Measurements from ENCODE around the gene SEC22A.
A peak's percentile ranks its signal among the peaks of the same experiment; 100 is the strongest.
"Not testable (repeated sequence)": the region's sequence is repeated elsewhere in the genome, so short reads cannot be mapped to it uniquely, and the experiment has no call there.

Gene SEC22A

DNA sequence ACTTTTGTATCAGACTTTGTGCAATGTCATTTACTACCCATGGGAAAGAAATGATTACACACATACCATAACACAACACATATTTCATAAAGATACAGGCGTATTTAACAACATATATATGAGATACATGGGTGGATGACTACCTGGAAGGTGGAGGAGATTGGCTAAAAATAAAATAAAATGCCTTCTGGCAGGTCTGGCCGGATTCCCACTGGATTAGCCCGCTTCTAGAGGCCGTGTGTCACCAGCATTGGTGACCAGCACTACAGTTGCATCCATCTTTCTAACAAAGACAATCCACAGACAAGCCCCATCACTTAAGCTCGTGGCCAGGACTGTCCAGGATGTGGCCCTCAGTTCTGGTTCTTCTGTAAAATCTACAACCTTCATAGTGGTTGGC lies 21.0 kb upstream of the SEC22A start:
- DNase-seq (ENCODE audit: low spot score): no peak

DNA sequence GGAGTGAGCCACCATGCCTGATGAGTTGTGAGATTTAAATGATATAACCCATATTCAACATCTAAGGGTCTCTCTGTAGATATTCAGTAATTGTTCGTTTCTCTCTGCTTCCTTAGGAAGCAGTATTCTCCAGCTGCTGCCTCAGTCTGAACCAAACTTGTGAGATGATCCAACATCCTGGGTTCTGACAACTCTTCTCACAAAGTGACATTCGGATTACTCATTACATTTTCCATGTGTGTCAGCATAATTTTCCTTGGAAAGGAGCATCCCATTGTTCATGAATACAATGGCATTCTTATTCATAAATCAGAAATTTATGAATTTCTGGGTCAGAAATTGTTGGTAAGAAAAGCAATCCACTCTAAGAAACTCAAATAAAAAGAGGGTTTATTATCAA lies 15.0 kb upstream of the SEC22A start:
- no peak for DNase-seq (ENCODE audit: low spot score)

DNA sequence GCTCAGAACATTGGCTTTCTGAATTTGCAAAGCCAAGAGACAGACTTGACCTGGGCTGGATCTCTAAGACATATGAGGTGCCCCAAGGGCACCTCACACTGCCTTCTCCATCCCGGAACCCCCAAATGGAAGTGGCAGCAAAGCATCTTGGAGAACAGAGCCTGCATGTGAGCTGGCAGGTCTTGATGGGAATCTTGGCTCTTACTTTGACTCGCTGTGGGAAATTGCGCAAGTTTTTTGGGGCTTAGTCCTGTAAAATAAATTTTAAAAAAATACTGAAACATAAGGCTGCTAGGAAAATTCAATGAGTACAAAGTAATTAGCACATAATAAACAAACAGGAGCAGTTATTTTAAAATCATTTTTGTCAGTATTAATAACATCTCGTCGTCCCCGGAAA lies 13.7 kb upstream of the SEC22A start:
- no peak for DNase-seq (ENCODE audit: low spot score)

DNA sequence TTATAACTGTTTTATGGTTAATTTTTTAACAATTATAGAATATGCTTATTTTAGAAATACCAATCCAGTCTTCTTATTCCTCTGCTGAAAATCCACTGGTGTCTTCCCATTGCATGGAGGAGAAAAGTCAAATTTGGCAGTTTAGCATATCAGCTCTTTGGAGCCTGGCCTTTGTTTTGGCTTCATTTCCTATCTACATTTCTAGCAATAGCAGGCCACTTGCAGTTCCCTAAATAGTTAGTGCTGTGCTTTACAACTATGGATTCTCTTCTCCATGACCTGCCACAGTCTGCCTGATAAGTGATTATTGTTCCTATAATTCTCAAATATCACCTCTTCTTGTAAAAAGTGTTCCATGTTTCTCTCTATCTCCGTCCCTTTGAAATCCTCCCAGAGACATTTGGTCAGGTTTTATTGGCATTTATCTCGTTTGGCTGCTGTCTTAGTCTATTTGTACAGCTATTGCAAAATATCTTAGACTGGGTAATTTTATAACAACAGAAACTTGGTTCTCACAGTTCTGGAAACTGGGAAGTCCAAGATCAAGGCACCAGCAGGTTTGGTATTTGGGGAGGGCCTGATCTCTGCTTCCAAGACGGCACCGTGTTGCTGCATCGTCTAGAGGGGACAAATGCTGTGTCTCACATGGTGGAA lies 8.2 kb upstream of the SEC22A start:
- DNase-seq (ENCODE audit: low spot score): no peak

DNA sequence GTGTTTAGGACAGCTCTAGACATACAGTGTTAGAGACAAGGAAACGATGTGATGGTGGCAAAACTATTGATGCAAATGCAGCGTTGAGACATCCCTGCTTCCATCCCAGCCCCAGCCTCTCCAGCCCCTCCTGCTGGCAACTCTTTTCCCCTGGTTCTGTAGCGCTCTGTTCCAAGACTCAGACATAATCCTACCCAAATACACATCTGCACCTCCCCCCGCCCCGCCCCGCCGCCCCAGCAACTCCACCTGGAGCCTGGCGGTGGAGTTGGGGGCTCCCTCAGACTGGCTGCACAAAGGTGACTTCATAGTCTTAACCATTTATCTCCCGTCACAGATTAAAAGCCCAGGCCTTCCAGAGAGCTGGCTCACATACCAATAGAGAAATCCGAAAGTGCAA lies 7.2 kb upstream of the SEC22A start:
- DNase-seq (ENCODE audit: low spot score): peak; percentile 56

DNA sequence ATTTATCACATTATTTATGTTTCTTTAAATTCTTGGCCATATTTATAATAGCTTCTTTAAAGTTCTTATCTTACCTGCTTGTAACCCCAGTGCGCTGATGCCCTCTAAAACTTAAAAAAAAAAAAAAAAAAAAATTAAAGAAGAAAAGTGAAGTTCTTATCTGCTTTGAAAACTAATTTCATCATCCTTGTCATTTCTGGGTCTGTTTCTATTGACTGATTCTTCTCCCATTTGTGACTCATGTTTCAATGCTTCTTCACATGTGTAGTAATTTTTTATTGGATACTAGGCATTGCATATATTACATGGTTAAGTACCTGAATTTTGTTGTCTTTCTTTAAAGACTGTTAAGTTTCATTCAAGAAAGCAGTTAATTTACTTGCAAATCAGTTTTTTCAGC lies 3.4 kb upstream of the SEC22A start:
- DNase-seq (ENCODE audit: low spot score): no peak

DNA sequence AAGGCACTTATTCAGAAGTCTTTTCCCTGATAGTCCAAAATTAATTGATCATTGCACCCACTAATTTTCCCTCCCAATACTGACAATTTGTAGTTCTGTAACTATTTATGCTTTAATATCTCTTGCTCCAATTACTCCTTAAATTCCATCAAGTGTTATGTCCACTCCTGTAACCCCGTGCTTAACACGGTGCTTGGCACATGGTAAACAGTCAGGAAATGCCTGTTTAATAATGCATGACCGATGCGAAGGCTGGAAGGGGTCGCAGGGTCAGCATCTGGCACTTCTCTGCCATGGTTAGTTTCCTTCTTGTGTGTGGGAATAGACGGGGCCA lies 553 bp upstream of the SEC22A start:
- no peak for DNase-seq (ENCODE audit: low spot score)

DNA sequence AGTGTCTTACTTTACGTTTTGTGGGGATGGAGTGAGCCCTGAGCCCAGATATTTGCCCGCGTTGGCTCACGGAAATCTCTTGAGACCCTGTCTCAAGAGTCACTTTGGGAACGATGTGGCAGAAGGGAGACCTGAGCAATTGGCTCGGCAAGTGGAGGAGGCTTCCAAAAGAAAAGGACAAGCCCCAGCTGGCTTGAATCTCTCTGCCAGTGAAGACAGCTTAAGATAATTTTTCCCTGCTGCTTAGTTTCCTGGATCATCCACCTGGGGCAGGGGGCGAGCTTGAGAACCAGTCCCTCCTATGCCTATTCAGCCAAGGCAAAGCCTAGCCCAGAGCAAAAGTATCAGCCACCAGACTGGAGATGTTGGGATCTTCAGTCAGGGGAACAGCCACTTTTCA lies 708 bp downstream of the SEC22A start:
- DNase-seq (ENCODE audit: low spot score): no peak

DNA sequence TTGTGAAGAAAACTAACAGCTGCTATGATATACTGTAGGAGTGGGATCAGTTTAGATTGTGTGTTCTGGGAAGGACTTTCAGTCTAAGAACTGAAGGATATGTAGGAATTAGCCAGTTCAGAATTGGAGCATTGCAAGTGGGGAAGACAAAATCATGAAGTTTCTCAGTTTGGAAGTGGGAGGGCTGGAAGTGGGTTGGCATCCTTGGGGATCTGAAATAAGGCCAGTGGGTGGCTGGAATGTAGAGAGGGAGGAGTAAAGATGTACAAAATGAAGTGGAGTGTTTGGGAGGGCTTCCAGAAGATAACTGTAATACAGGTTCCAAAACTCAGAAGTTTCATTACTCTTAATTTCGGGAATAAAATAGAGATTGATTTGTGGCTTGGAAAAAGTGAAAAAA lies 17.2 kb downstream of the SEC22A start:
- DNase-seq (ENCODE audit: low spot score): no peak

DNA sequence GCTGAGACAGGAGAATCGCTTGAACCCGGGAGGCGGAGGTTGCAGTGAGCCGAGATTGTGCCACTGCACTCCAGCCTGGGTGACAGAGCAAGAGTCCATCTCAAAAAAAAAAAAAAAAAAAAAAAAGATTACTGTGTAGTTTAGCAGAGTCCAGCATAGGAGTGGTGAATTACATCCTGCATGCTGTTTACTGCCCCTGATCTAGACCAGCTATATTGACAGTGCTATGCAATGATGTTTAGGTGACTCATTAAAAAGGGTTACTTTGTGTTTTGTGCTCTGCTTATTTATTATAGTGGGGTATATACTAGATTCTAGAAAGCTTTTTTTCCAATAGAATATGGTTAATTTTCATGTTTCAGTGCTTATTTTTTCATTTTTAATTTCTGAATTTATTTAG lies 19.6 kb downstream of the SEC22A start:
- DNase-seq (ENCODE audit: low spot score): not testable (repeated sequence)

DNA sequence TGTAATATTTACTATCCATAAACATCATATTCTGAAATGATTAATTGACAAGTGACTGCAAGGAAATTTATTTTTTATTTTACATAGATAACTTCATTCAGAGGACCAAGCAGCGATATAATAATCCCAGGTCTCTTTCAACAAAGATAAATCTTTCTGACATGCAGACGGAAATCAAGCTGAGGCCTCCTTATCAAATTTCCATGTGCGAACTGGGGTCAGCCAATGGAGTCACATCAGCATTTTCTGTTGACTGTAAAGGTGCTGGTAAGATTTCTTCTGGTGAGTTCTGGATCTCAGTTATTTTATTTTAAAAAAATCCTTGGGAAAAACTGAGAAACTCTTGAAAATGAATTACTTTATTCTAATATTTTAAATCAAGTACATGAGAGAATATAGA lies 23.3 kb downstream of the SEC22A start:
- DNase-seq (ENCODE audit: low spot score): no peak

DNA sequence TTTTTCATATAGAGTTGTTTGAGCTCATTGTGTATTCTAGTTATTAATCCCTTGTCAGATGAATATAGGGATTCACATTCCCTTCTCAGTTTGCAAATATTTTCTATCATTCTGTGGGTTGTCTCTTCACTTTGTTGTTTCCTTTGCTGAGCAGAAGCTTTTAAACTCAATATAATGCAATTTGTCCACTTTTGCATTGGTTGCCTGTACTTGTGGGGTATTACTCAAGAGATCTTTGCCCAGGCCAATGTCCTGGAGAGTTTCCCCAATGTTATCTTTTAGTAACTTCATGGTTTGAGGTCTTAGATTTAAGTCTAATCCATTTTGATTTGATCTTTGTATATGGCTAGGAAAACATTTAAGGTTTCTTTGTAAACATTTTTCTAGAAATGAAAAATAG lies 24.8 kb downstream of the SEC22A start:
- DNase-seq (ENCODE audit: low spot score): no peak

DNA sequence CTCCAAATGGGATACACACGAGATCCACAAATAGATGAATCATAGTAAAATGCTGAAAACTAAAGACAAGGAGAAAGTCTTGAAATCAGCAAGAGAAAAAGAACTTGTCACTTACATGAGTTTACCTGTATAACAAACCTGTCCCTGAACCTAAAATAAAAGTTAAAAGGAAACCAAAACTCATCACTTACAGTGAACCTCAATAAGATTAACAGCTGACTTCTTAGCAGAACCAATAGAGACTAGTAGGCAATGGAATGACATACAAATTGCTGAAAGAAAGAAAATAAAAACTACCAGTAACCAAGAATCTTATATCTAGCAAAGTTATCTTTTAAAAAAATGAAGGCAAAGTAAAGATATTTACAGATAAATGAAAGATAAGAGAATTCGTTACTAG lies 27.4 kb downstream of the SEC22A start:
- no peak for DNase-seq (ENCODE audit: low spot score)

DNA sequence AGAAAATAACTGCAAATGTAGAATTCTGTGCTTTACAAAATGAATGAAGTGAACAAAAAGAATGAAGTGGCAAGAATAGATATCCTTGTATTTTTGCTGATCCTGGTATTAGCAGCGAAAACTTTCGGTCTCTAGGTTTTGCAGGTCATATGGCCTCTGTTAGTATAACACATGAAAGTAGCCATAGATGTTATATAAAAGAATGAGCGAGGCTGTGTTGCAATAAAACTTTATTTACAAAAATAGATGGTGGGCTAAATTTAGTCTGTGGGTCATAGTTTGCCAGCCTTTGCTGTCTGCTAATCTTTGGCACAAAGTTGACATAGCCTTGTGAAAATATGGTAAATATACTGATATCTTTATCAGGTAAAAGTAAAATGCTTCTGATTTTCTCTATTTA lies 35.2 kb downstream of the SEC22A start:
- no peak for DNase-seq (ENCODE audit: low spot score)

DNA sequence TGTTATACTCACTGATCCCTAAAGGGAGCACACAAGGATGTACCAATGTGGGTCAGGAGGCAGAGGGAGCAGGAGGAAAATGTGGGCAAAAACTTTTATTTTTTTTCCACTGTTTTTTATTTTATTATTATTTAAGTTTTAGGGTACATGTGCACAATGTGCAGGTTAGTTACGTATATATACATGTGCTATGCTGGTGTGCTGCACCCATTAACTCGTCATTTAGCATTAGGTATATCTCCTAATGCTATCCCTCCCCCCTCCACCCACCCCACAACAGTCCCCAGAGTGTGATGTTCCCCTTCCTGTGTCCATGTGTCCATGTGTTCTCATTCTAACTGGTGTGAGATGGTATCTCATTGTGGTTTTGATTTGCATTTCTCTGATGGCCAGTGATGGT lies 37.4 kb downstream of the SEC22A start:
- not testable (repeated sequence) for DNase-seq (ENCODE audit: low spot score)

DNA sequence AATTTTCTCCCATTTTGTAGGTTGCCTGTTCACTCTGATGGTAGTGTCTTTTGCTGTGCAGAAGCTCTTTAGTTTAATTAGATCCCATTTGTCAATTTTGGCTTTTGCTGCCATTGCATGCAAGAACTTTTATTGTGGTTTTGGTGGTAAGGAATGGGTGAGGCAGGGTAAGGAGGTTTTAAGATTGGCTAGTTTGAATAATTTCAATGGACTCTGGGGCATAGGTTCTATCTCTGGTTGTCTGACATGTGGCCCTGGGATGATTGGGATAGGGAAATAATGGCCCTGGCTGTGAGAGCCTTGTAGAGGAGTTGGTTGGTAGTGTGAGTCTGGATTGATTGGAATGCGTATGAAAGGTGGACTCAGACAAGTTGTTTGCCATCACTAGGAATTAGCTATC lies 38.0 kb downstream of the SEC22A start:
- no peak for DNase-seq (ENCODE audit: low spot score)

DNA sequence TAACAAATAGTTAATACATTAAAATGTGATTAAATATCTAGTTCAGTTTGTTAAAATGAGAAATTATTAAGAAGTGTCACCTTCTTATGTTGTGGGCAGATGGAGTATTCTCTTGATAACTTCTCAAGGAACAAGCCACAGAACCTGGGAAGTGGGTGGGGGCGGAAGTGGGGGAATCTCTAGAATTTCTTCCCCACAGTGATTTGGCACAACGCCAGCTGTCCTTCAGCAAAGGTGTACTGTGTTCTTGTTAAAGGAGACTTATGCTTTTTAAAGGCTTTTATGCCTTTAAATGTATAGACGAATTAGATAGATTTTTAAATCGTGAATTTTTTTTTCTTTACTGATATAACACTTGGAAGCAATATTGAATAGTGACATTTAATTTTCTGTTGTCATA lies 42.4 kb downstream of the SEC22A start:
- DNase-seq (ENCODE audit: low spot score): no peak

DNA sequence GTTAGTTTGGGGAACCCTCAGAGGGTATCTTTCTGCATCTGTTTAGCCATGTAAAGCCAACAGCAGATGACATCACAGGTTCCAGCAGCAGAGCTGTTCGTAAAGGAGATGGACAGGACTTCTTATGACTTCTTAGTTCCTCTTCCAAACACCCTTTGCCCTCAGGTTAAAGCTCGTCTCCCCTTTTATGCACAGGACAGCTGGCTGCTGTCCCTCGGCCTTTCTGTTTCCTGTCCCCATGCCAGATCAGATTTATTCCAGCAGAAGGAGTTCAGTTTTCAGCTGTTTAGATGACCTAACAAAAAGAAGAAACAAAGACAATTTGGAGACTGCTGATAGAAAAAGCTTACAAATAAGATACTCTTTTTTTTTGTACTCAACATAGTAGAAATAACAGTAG lies 45.1 kb downstream of the SEC22A start:
- DNase-seq (ENCODE audit: low spot score): no peak

DNA sequence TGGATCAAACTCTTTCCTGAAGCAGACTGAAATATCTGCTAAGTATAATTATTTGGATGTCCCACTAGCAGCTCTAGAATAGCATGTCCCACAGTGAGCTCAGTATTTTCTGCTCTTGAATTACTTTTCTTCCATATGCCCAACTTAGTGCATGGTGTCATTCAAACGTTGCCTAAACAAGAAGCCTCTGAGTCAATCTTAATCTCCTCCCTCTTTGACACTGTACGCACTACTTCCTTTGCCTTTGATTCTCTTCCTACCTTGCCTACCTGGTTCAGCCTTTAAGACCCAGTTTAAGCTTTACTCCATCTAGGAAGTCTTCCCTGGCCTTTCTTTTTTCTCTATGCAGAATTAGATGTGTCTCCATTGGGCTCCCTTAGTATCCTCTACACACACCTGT lies 54.5 kb downstream of the SEC22A start:
- no peak for DNase-seq (ENCODE audit: low spot score)

DNA sequence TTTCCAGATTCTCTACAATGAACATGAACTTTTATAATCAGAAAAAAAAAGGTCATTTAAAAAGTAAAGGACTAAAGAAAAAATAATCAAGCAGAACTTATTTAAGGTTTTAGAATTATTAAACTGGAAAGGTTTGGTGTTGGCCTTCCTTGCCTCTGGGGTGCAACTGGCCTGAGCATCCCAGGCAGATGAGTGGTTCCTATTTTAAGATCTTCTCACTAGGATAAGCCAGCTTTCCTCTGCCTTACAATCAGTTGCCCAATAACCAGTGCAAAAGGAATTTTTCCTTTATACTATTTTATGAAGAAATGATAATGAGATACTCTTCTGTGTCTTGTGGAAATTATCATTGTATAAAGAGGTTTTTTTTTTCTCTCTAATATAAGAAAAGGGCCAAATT lies 56.6 kb downstream of the SEC22A start:
- no peak for DNase-seq (ENCODE audit: low spot score)

DNA sequence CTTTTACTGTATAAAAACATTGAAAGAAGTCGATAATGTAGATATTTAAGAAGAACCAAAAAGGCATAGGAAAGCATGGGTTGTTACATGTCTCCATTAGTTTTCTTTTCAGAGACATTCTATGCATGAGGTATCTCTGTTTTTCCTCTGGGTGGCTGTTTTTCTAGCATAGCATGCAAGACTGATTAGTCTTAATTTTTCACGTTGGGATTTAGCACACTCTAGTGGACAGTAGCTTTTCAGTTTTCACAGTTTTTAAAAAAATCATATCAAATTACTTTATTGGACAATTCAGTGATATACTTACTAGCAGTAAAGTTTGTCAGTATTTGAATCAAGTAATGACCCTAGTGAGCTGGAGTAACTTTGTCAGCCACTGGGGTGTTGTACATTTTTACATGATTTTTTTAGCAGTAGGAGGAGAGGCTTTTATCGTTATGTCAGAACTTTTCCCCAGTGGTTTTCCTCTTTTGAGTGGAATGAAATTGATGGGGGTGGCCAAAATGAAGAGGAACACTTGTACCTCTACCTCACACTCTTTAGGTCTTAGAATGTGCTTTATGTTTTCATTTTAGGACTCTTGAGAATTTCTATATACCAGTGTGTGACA lies 57.2 kb downstream of the SEC22A start:
- DNase-seq (ENCODE audit: low spot score): no peak

DNA sequence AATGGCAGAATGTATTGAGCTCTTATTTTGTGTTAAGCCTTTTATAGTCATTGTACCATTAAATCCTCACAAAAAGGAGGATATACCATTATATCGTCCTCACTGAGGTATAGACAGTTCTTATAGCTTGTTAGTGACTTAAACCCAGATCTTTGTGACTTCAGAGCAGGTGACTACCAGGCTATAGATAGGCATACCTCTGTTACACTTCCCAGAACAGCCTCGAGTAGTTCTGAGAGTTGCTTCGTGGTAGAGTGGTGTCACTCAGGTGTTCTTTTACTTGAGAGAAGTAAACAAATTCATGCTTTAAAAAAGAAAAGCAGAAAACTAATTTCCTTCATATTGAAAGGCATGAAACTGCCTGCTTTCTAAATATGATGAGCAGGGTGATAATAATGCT lies 59.9 kb downstream of the SEC22A start:
- no peak for DNase-seq (ENCODE audit: low spot score)

DNA sequence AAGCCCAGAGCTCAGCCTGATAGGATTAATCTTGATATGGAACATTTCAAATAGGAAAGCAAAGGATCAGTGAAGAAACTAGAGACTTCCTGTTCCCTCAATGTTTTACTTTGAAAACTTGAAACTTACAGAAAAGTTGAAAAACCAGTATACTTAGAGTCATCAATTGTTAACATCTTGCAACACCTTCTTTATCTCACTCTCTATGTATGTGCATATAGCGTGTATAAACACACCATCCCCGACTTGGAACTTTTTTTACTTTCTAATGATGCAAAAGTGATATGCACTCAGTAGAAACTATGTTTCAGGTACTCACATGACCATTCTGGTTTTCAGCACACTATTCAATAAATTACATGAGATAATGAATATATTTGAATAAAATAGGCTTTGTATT lies 60.5 kb downstream of the SEC22A start:
- no peak for DNase-seq (ENCODE audit: low spot score)

DNA sequence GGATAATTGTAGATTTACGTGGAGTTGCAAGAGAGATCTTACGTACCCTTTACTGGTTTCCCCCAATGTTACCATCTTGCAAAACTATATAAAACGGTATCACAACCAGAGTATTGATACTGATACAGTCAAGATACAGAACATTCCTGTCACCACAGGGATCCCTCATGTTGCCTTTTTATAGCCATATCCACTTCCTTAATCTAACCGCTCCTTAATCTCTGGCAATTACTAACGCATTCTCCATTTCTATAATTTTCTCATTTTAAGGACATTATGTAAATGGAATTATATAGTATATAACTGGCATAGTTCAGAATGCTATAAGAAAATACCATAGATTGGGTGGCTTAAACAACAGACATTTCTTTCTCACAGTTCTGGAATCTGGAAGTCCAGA lies 61.1 kb downstream of the SEC22A start:
- no peak for DNase-seq (ENCODE audit: low spot score)

DNA sequence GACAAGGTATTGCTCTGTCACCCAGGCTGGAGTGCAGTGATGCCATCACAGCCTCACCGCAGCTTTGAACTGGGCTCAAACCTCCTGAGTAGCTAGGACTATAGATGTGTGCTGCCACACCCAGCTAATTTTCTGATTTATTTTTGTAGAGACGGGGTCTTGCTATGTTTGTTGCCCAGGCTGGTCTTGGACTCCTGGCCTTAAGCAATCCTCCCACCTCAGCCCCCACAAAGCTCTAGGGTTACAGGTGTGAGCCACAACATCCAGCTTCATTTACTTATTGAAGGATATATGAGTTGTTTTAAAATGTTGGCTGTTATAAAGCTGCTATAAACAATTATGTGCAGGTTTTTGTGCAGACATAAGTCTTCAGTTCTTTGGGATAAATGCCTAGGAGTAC lies 62.2 kb downstream of the SEC22A start:
- no peak for DNase-seq (ENCODE audit: low spot score)

Data from HuH-7 (cell line).